H9 (cell line): ENCODE data around the gene GJB6. TPM values are rescaled to one million over a fixed set of nuclear protein-coding genes. Genes with fewer than 3 reads are reported as not detected.
A peak's percentile ranks its signal among the peaks of the same experiment; 100 is the strongest.

ENCODE experiments used
- DNase-seq: peaks from one replicate; pipeline ENCODE4 v3.0.0-alpha.2; 2017
- H2AFZ ChIP-seq: one replicate; pipeline ENCODE4 v1.6.1; 2013; ENCODE audit warnings: mild to moderate bottlenecking, low read length, control low read depth, moderate library complexity
- H2AK5ac ChIP-seq: 2 replicates; pipeline ENCODE4 v1.6.1; 2013; ENCODE audit warnings: low read length, control low read depth, mixed read lengths; ENCODE audit not compliant: insufficient read length
- H2BK120ac ChIP-seq: one replicate; pipeline ENCODE4 v1.6.1; 2013; ENCODE audit warnings: low read depth, mild to moderate bottlenecking, low read length, control low read depth, inconsistent platforms; ENCODE audit not compliant: poor library complexity, severe bottlenecking
- H2BK12ac ChIP-seq: 2 replicates; pipeline ENCODE4 v1.6.1; 2013; ENCODE audit warnings: low read length, control low read depth, mixed read lengths, low read depth; ENCODE audit not compliant: insufficient read length
- H2BK15ac ChIP-seq: 2 replicates; pipeline ENCODE4 v1.6.1; 2013; ENCODE audit warnings: low read depth, low read length, control low read depth
- H2BK20ac ChIP-seq: one replicate; pipeline ENCODE4 v1.6.1; 2013; ENCODE audit warnings: low read depth, mild to moderate bottlenecking, low read length, control low read depth, inconsistent platforms; ENCODE audit not compliant: poor library complexity, severe bottlenecking
- H2BK5ac ChIP-seq: 2 replicates; pipeline ENCODE4 v1.6.1; 2013; ENCODE audit warnings: low read length, control low read depth, mixed read lengths; ENCODE audit not compliant: insufficient read length
- H3K14ac ChIP-seq: 2 replicates; pipeline ENCODE4 v1.6.1; 2013; ENCODE audit warnings: low read length, control low read depth; ENCODE audit not compliant: insufficient read depth
- H3K18ac ChIP-seq: 2 replicates; pipeline ENCODE4 v1.6.1; 2013; ENCODE audit warnings: low read depth, mild to moderate bottlenecking, mixed read lengths, low read length, control low read depth; ENCODE audit not compliant: insufficient read length
- H3K23ac ChIP-seq: 2 replicates; pipeline ENCODE4 v1.6.1; 2013; ENCODE audit warnings: low read length, control low read depth, mixed read lengths, low read depth; ENCODE audit not compliant: insufficient read length
- H3K23me2 ChIP-seq: 2 replicates; pipeline ENCODE4 v1.6.1; 2013; ENCODE audit warnings: low read depth, mild to moderate bottlenecking, mixed read lengths, low read length, control low read depth; ENCODE audit not compliant: insufficient read length, poor library complexity, severe bottlenecking
- H3K27ac ChIP-seq: 2 replicates; pipeline ENCODE4 v1.5.1; 2013; ENCODE audit warnings: low read length, control low read depth, mixed read lengths, low read depth; ENCODE audit not compliant: insufficient read length
- H3K27me3 ChIP-seq: 2 replicates; pipeline ENCODE4 v1.6.1; 2013; ENCODE audit warnings: low read length, control low read depth, inconsistent platforms; ENCODE audit not compliant: insufficient read depth
- H3K4ac ChIP-seq: 2 replicates; pipeline ENCODE4 v1.6.1; 2013; ENCODE audit warnings: low read depth, mild to moderate bottlenecking, control low read depth, inconsistent platforms, low read length, moderate library complexity
- H3K4me1 ChIP-seq: 2 replicates; pipeline ENCODE4 v1.6.1; 2013; ENCODE audit warnings: low read length, control low read depth, inconsistent platforms; ENCODE audit not compliant: insufficient read depth
- H3K4me2 ChIP-seq: 2 replicates; pipeline ENCODE4 v1.6.1; 2013; ENCODE audit warnings: low read length, control low read depth, mixed read lengths; ENCODE audit not compliant: insufficient read length, insufficient read depth
- H3K56ac ChIP-seq: 2 replicates; pipeline ENCODE4 v1.6.1; 2013; ENCODE audit warnings: low read depth, mild to moderate bottlenecking, mixed read lengths, low read length, control low read depth; ENCODE audit not compliant: insufficient read length
- H3K79me1 ChIP-seq: 2 replicates; pipeline ENCODE4 v1.6.1; 2013; ENCODE audit warnings: low read depth, mild to moderate bottlenecking, moderate library complexity, low read length, control low read depth, inconsistent platforms; ENCODE audit not compliant: insufficient read depth, poor library complexity, severe bottlenecking
- H3K79me2 ChIP-seq: 2 replicates; pipeline ENCODE4 v1.6.1; 2013; ENCODE audit warnings: low read length, control low read depth, inconsistent platforms; ENCODE audit not compliant: insufficient read depth
- H3K9ac ChIP-seq: 2 replicates; pipeline ENCODE4 v1.6.1; 2013; ENCODE audit warnings: low read length, control low read depth, mixed read lengths; ENCODE audit not compliant: insufficient read length; ENCODE audit errors: extremely low read depth
- H3K9me3 ChIP-seq: one replicate; pipeline ENCODE4 v1.6.1; 2013; ENCODE audit warnings: low read depth, low read length, inconsistent platforms; ENCODE audit not compliant: control insufficient read depth
- H3T11ph ChIP-seq: one replicate; pipeline ENCODE4 v1.6.1; 2013; ENCODE audit warnings: mild to moderate bottlenecking, low read length, control low read depth, inconsistent platforms
- H4K20me1 ChIP-seq: one replicate; pipeline ENCODE4 v1.6.1; 2013; ENCODE audit not compliant: control insufficient read depth, insufficient read length, insufficient read depth
- H4K5ac ChIP-seq: 2 replicates; pipeline ENCODE4 v1.6.1; 2013; ENCODE audit warnings: low read depth, mild to moderate bottlenecking, mixed read lengths, low read length, control low read depth; ENCODE audit not compliant: insufficient read length
- H4K8ac ChIP-seq: replicated peaks from 2 replicates; pipeline ENCODE4 v1.6.1; 2013; ENCODE audit warnings: low read length, control low read depth, mixed read lengths, low read depth; ENCODE audit not compliant: insufficient read length
- H4K91ac ChIP-seq: 2 replicates; pipeline ENCODE4 v1.6.1; 2013; ENCODE audit warnings: low read depth, mild to moderate bottlenecking, moderate library complexity, mixed read lengths, low read length, control low read depth; ENCODE audit not compliant: insufficient read length
- H3K27ac Mint-ChIP-seq, 3 experiments: 2 replicates in 2 of 3; 3 replicates in 1 of 3; pipeline ENCODE4 v1.8.0; 2020 to 2021; ENCODE audit warnings: mixed read lengths in 3 of 3, mild to moderate bottlenecking in 1 of 3, moderate library complexity in 1 of 3
- H3K27me3 Mint-ChIP-seq: 2 replicates; pipeline ENCODE4 v1.8.0; 2021; ENCODE audit warnings: low read depth, mild to moderate bottlenecking, moderate library complexity, mixed read lengths
- H3K36me3 Mint-ChIP-seq, 3 experiments: 2 replicates in 2 of 3; 3 replicates in 1 of 3; pipeline ENCODE4 v1.8.0; 2020 to 2021; ENCODE audit warnings: low read depth in 3 of 3, mixed read lengths in 3 of 3; ENCODE audit not compliant: insufficient read depth in 1 of 3
- H3K4me1 Mint-ChIP-seq, 2 experiments: 2 replicates each; pipeline ENCODE4 v1.8.0; 2020; ENCODE audit warnings: mixed read lengths in 2 of 2
- H3K4me3 Mint-ChIP-seq, 2 experiments: 2 replicates in 1 of 2; 3 replicates in 1 of 2; pipeline ENCODE4 v1.8.0; 2020 to 2021; ENCODE audit warnings: mild to moderate bottlenecking in 2 of 2, mixed read lengths in 2 of 2, moderate library complexity in 1 of 2
- H3K9me3 Mint-ChIP-seq, 2 experiments: 2 replicates in 1 of 2; 3 replicates in 1 of 2; pipeline ENCODE4 v1.8.0; 2020; ENCODE audit warnings: mild to moderate bottlenecking in 2 of 2, mixed read lengths in 2 of 2, moderate library complexity in 1 of 2
- CTCF ChIP-seq: fragments of 200-600 bp; sonication (generic); conservative IDR thresholded peaks from 3 replicates; pipeline ENCODE4 v1.8.0; 2021; ENCODE audit warnings: antibody characterized with exemption, mild to moderate bottlenecking
- WGBS: extraction: QIAGEN DNeasy Blood & Tissue Kit; methylation state at CpG from one replicate; pipeline ENCODE4 v1.1.7; 2013; ENCODE audit warnings: missing lambda C conversion rate, low lambda C conversion rate, mixed read lengths; ENCODE audit not compliant: insufficient read length; ENCODE audit errors: extremely low coverage; 5-methylcytosine and 5-hydroxymethylcytosine counted together
- total RNA-seq: library from RNA; stranded (reverse); gene quantifications from 2 replicates; pipeline ENCODE4 v1.2.1, GENCODE V29; 2021

GJB6 gene
- total RNA-seq, 1 experiment from 2014 or later, result not detected

GRCh38 chr13:20206065-20206697 is 25.9 kb downstream of the GJB6 start:
- H3K56ac ChIP-seq, result no peak overlapping the region
- H3K27me3 Mint-ChIP-seq, result peaks cover 3% of the 10 kb centered on the region; the same call in 1 of the 2 replicates
- TF ChIP-seq CTCF, result 0 out of 3 replicates have a peak, but pooled peaks have one; percentile 22
- DNase-seq, result no peak
- H3K14ac ChIP-seq, result no peak overlapping the region
- H2BK20ac ChIP-seq, result no peak overlapping the region
- no peak overlapping the region for H4K8ac ChIP-seq
- H4K5ac ChIP-seq, result no peak overlapping the region
- no peak overlapping the region for H3K23ac ChIP-seq
- no peaks in the 10 kb centered on the region for H3K4me1 ChIP-seq
- H3K79me1 ChIP-seq, result no peaks in the 10 kb centered on the region
- no peak overlapping the region for H2BK12ac ChIP-seq
- H2BK15ac ChIP-seq, result no peak overlapping the region
- H4K20me1 ChIP-seq, result peaks cover 6% of the 10 kb centered on the region
- H3K27ac Mint-ChIP-seq, result no peak overlapping the region; a peak in 1 of 7 replicates
- no peak overlapping the region for H2AK5ac ChIP-seq
- H3T11ph ChIP-seq, result no peak overlapping the region
- H3K27ac ChIP-seq, result no peak overlapping the region
- no CpG with 5 or more reads among the region's 11 CpGs for WGBS
- H3K23me2 ChIP-seq, result no peaks in the 10 kb centered on the region
- no peak overlapping the region for H4K91ac ChIP-seq
- H3K4me3 Mint-ChIP-seq, result no peak overlapping the region
- H2AFZ ChIP-seq, result no peak overlapping the region
- no peaks in the 10 kb centered on the region for H3K27me3 ChIP-seq
- no peak overlapping the region for H3K18ac ChIP-seq
- no peaks in the 10 kb centered on the region for H3K79me2 ChIP-seq
- H3K9ac ChIP-seq, result no peak overlapping the region
- no peak overlapping the region for H3K4ac ChIP-seq
- H3K4me2 ChIP-seq, result no peak overlapping the region
- H2BK5ac ChIP-seq, result no peak overlapping the region
- peaks cover 1 to 5% (median 3%) of the 10 kb centered on the region in 3 experiments; a peak in 3 of 7 replicates for H3K36me3 Mint-ChIP-seq
- no peak overlapping the region for H2BK120ac ChIP-seq
- H3K9me3 Mint-ChIP-seq, result peaks cover 0 to 9% of the 10 kb centered on the region in 2 experiments; a peak in 4 of 5 replicates
- H3K9me3 ChIP-seq, result no peaks in the 10 kb centered on the region
- no peaks in the 10 kb centered on the region; a peak in 1 of 4 replicates for H3K4me1 Mint-ChIP-seq
